ENCODE measurements around the gene TBATA. TPM values are rescaled to one million over a fixed set of nuclear protein-coding genes. Genes with fewer than 3 reads are reported as not detected.

The TBATA gene
- polyA plus RNA-seq, 1 of the 3 experiments (the other 2 are of a cell fraction): not detected

DNA sequence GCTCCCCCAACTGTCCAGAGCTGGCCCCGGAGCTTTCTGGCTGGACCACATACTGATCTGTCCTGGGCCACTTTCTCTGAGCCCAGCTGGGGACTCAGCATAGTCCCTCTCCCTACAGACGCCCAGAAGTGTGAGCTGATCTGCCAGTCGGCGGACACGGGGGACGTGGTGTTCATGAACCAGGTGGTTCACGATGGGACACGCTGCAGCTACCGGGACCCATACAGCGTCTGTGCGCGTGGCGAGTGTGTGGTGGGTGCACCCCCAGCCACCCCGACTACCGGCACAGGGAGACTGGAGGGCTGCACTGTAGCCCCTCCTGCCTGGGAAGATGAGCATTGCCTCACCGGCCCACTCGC is 41.8 kb downstream of the TBATA start (continued):
- TF ChIP-seq, protein P1, sequence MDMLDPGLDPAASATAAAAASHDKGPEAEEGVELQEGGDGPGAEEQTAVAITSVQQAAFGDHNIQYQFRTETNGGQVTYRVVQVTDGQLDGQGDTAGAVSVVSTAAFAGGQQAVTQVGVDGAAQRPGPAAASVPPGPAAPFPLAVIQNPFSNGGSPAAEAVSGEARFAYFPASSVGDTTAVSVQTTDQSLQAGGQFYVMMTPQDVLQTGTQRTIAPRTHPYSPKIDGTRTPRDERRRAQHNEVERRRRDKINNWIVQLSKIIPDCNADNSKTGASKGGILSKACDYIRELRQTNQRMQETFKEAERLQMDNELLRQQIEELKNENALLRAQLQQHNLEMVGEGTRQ (IDR thresholded peaks at IDR 0.05; ENCODE audit: borderline replicate concordance, low read depth, low read length): no peak
- TF ChIP-seq MXI1 (IDR thresholded peaks at IDR 0.05; ENCODE audit: low read depth, low read length): no peak
- TF ChIP-seq NFIC (IDR thresholded peaks at IDR 0.05; ENCODE audit: borderline replicate concordance): no peak
- TF ChIP-seq FOXM1 (IDR thresholded peaks at IDR 0.05; ENCODE audit: low read depth): no peak
- TF ChIP-seq SIN3A (IDR thresholded peaks at IDR 0.05; ENCODE audit: borderline replicate concordance, low read depth, low read length): no peak
- TF ChIP-seq JUND (IDR thresholded peaks at IDR 0.05): no peak

DNA sequence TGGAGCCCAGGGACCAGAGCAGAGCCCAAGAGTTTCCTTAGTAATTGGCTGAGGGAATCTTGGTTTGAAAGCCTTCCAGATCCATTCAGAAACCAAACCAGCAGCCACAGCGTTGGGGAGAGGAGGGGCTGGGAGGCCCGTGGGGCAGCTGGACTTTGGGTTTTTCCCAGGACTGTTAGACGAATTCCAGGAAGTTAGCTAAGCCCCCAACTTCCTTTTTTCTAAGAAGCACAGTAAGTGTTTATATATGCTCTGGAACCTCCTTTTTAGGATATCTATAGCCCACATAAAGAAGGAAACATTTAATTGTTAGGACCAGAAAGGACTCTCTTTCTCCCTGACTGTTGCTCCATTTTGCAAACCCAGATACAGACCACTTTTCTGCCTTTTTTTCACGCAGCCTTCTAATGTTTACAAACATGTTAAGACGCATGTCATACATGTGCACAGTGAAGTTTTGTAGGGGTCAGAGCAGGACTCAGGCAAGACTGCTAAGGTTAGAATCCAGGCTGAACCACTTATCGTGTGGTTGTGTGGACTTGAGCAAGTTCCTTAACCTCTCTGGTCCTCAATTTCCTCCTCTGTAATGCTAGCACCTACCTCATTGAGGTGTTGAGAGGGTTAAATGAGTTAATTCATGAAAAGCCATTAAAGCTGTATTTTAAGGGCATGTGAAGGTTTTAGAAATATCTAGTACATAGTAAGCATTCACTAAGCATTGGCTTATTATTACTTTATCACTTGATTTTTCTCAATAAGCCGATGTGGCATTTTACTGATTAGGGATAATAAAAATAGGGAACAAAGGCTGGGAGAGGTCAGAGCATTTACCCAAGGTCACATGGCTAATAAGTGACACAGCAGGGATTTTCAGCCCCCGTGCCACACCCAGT is 42.4 kb downstream of the TBATA start:
- H3K9ac ChIP-seq: no peak overlapping the region
- H3K9me2 ChIP-seq: no peaks in the 10 kb centered on the region
- H3K36me3 ChIP-seq (replicated peaks in 1 of 2; ENCODE audit: control insufficient read depth in 1 of 2, insufficient read depth in 2 of 2, low read length in 1 of 2): no peaks in the 10 kb centered on the region
- no peaks in the 10 kb centered on the region for H3K27me3 ChIP-seq (ENCODE audit: insufficient read depth)
- CTCF ChIA-PET: interaction anchor here (0.9 to 2.5 kb wide), 3 partner anchors 16 to 192 kb away, joined by 3 to 13 read pairs (median 5); no protein-coding TSS in a partner anchor
- H3K9me3 ChIP-seq: no peaks in the 10 kb centered on the region
- no peaks in the 10 kb centered on the region for H3K79me2 ChIP-seq (ENCODE audit: insufficient read depth)
- no peak overlapping the region for H3K4me3 ChIP-seq (ENCODE audit: low read depth in 2 of 2, low read length in 1 of 2)
- H4K20me1 ChIP-seq (ENCODE audit: insufficient read depth): no peaks in the 10 kb centered on the region
- POLR2A ChIA-PET: no interaction called here
- H3K4me2 ChIP-seq: no peak overlapping the region
- peaks cover 0 to 8% of the 10 kb centered on the region in 2 experiments; a peak in 1 of 4 replicates for H3K4me1 ChIP-seq (ENCODE audit: control insufficient read depth in 1 of 2, insufficient read depth in 2 of 2, low read depth in 1 of 2, low read length in 1 of 2)
- TF ChIP-seq RAD21 (IDR thresholded peaks at IDR 0.05; ENCODE audit: low read length) (no peak), FOXJ3 (CRISPR knock-in tag; IDR thresholded peaks at IDR 0.05) (no peak), EP300 (IDR thresholded peaks at IDR 0.05; ENCODE audit: borderline replicate concordance in 1 of 2, low read depth in 1 of 2, low read length in 1 of 2) (no peak), SMC3 (IDR thresholded peaks at IDR 0.05; ENCODE audit: low read depth, low read length) (no peak), TAF1 (IDR thresholded peaks at IDR 0.05; ENCODE audit: borderline replicate concordance, low read depth, low read length) (no peak), FOXM1 (IDR thresholded peaks at IDR 0.05; ENCODE audit: low read depth) (no peak), MXI1 (IDR thresholded peaks at IDR 0.05; ENCODE audit: low read depth, low read length) (no peak), TEAD4 (IDR thresholded peaks at IDR 0.05; ENCODE audit: borderline replicate concordance, insufficient read depth) (no peak), RXRA (IDR thresholded peaks at IDR 0.05; ENCODE audit: borderline replicate concordance, low read depth) (no peak)
- TF ChIP-seq, protein P2, sequence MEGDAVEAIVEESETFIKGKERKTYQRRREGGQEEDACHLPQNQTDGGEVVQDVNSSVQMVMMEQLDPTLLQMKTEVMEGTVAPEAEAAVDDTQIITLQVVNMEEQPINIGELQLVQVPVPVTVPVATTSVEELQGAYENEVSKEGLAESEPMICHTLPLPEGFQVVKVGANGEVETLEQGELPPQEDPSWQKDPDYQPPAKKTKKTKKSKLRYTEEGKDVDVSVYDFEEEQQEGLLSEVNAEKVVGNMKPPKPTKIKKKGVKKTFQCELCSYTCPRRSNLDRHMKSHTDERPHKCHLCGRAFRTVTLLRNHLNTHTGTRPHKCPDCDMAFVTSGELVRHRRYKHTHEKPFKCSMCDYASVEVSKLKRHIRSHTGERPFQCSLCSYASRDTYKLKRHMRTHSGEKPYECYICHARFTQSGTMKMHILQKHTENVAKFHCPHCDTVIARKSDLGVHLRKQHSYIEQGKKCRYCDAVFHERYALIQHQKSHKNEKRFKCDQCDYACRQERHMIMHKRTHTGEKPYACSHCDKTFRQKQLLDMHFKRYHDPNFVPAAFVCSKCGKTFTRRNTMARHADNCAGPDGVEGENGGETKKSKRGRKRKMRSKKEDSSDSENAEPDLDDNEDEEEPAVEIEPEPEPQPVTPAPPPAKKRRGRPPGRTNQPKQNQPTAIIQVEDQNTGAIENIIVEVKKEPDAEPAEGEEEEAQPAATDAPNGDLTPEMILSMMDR (IDR thresholded peaks at IDR 0.05): no peak
- TF ChIP-seq, protein P1 (IDR thresholded peaks at IDR 0.05; ENCODE audit: borderline replicate concordance, low read depth, low read length): no peak
- TF ChIP-seq, protein P3, sequence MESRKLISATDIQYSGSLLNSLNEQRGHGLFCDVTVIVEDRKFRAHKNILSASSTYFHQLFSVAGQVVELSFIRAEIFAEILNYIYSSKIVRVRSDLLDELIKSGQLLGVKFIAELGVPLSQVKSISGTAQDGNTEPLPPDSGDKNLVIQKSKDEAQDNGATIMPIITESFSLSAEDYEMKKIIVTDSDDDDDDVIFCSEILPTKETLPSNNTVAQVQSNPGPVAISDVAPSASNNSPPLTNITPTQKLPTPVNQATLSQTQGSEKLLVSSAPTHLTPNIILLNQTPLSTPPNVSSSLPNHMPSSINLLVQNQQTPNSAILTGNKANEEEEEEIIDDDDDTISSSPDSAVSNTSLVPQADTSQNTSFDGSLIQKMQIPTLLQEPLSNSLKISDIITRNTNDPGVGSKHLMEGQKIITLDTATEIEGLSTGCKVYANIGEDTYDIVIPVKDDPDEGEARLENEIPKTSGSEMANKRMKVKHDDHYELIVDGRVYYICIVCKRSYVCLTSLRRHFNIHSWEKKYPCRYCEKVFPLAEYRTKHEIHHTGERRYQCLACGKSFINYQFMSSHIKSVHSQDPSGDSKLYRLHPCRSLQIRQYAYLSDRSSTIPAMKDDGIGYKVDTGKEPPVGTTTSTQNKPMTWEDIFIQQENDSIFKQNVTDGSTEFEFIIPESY (IDR thresholded peaks at IDR 0.05; ENCODE audit: borderline replicate concordance, low read depth): no peak
- TF ChIP-seq, protein P4, sequence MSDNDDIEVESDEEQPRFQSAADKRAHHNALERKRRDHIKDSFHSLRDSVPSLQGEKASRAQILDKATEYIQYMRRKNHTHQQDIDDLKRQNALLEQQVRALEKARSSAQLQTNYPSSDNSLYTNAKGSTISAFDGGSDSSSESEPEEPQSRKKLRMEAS (IDR thresholded peaks at IDR 0.05; ENCODE audit: low read depth): no peak
- TF ChIP-seq, protein P5, sequence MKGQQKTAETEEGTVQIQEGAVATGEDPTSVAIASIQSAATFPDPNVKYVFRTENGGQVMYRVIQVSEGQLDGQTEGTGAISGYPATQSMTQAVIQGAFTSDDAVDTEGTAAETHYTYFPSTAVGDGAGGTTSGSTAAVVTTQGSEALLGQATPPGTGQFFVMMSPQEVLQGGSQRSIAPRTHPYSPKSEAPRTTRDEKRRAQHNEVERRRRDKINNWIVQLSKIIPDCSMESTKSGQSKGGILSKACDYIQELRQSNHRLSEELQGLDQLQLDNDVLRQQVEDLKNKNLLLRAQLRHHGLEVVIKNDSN (IDR thresholded peaks at IDR 0.05; ENCODE audit: borderline replicate concordance, low read depth): no peak
- H3K27ac ChIP-seq (ENCODE audit: low read depth in 2 of 2, low read length in 1 of 2): no peak overlapping the region
- 46% methylated on average over 8 of the region's 8 CpGs for WGBS (ENCODE audit: low lambda C conversion rate)
- no peak overlapping the region for H2AFZ ChIP-seq (ENCODE audit: low read depth)
- H3F3A ChIP-seq (replicated peaks; ENCODE audit: insufficient read depth): no peaks in the 10 kb centered on the region
- DNase-seq: no peak
